ENCODE results near the gene AP2A1. TPM values are rescaled to one million over a fixed set of nuclear protein-coding genes. Genes with fewer than 3 reads are reported as not detected.
A peak's percentile ranks its signal among the peaks of the same experiment; 100 is the strongest.

AP2A1 gene
- total and polyA plus RNA-seq, 9 of the 15 experiments (the other 6 are each of a cell fraction or from before 2014, with no cell fraction given) = 0.55 to 150 (median 31.9) TPM

DNA sequence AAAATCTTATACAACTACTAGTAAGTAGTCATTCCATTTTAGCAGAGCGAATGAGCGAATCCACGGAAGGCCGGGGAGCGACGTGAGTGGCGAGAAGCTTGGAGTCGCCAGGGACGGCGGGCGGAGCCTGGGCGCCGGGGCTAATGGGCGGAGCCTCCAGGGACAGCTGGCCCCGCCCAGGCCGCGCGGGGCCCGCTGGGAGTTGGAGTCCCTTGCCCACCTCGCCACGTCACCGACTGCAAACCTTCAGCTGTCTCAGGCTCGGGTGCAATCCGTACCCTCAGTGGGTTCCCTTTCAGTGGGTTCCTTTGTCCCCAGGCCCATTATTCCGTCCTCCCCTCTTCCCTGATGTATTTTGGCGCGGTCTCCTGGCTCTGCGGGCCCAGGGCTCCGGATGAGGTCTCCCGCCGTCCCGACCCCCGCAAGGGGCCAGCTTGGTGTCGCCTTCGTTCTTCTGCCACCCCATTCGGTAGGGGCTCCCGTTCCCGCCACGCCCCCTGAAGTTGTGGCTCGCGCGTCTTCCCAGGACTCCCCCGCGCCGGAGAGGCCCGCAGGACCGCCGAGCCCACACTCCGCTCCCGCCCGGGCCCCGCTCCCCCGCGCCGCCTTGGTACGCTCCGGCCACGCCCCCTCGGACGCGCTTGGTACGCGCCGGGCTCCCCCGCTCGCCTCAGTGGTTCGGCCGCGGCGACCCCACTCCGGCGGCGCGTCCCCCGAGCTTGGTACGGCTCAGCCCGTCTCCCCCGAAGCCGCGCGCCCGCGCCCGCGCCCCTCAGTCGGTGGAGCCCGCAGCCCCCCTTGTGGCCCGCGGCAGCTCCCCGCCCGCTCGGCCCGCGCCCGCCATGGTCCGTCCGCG is 83.9 kb downstream of the AP2A1 start, which contains the start of gene PTOV1 (continued):
- TF ChIP-seq ELF1 (tag; IDR thresholded peaks at IDR 0.05) = no peak
- no peak for TF ChIP-seq GATA2 (CRISPR knock-in tag; IDR thresholded peaks at IDR 0.05)

DNA sequence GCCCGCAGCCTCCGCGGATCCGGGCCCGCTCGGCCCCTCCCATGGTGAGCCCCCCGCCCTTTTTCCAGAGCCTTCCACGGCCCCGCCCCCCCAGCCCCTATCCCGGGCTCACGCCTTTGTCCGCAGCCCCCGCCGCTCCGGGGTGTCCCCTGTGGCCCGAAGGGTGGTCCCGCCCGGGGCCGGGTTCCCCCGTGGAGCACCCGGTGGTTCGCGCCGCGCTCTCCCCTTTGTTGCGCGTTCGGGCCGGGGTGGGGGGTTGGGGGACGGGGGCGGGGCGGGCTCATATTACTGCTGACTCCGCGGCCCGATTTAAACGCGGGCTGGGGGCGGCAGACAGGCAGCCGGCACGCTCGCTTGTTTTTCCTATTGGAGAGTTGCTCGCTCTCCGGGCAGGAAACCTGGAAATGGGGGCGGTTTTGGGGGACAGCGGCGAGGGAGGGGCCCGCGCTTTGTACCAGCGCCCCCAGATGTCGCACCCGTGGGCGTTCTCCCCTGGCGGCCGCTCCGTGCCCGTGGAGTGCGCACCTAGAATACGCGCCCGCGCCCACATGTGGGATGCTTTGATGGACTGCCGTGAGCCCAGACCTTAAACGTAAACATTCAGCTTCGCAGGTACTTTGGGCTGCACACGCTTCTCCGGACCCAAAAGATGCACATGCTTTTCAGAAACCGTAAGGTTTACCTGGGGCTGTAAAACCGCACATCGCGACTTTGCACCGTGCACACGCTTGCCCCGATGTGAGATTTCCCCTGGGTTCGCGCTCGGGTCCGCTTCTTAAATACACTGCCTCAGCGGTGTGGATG is 84.9 kb downstream of the AP2A1 start:
- peak overlapping the region; percentile 97; the same call in 1 of the 2 replicates for H2AFZ ChIP-seq (ENCODE audit: low read depth, low read length)
- CTCF ChIA-PET (ENCODE audit: low intra/inter-chr PET ratio) = no interaction called here
- 0 out of 2 replicates have a peak, but pooled peaks cover 6% of the 10 kb centered on the region for H3K9me3 ChIP-seq (replicated peaks; ENCODE audit: control insufficient read depth, insufficient read depth, low read depth, low read length)
- peaks cover 39 to 70% of the 10 kb centered on the region in 2 experiments for H3K4me1 ChIP-seq (replicated peaks in 1 of 2; ENCODE audit: control insufficient read depth in 2 of 2, insufficient read depth in 2 of 2, low read length in 2 of 2)
- H3K27ac ChIP-seq (ENCODE audit: extremely low read depth, low read depth, low read length) = peak overlapping the region; percentile 100
- H3K9ac ChIP-seq (ENCODE audit: insufficient read depth in 1 of 2, low read depth in 2 of 2, low read length in 2 of 2) = peak overlapping the region; percentile 97 to 99
- DNase-seq (ENCODE audit: extremely low read depth in 1 of 4, low spot score in 3 of 4) = peak; percentile 55 to 89 (median 77)
- intact Hi-C loops (cut with micrococcal nuclease) = no loop called here
- FAIRE-seq = no peak
- peaks cover 16% of the 10 kb centered on the region for H4K20me1 ChIP-seq (replicated peaks; ENCODE audit: control insufficient read depth, insufficient read depth, low read length)
- no TSS peak for BruUV-seq (replicated peaks)
- H3K9me1 ChIP-seq (ENCODE audit: control insufficient read depth, insufficient read depth, low read length) = peaks cover 11% of the 10 kb centered on the region
- H3K27me3 ChIP-seq (ENCODE audit: control insufficient read depth in 2 of 2, insufficient read depth in 2 of 2, low read length in 2 of 2) = no peaks in the 10 kb centered on the region
- H3K4me2 ChIP-seq (ENCODE audit: insufficient read depth, low read length) = peak overlapping the region; percentile 92
- POLR2A ChIA-PET = interaction anchor here (1.0 to 1.7 kb wide), 4 partner anchors 9 to 22 kb away, joined by 5 to 6 read pairs (median 5); no protein-coding TSS in a partner anchor
- 5% methylated on average over 39 of the region's 78 CpGs for WGBS (ENCODE audit: insufficient coverage, low coverage, missing lambda C conversion rate)
- in situ Hi-C loops (cut with MboI) = no loop called here
- H3K79me2 ChIP-seq (ENCODE audit: control insufficient read depth, insufficient read depth, low read length) = peaks cover 54% of the 10 kb centered on the region
- peak overlapping the region; percentile 87 for H3K4me3 ChIP-seq
- H3K36me3 ChIP-seq (ENCODE audit: control insufficient read depth, insufficient read depth, low read length) = peaks cover 42% of the 10 kb centered on the region
- no peak for ATAC-seq
- TF ChIP-seq CXXC5 (CRISPR knock-in tag; IDR thresholded peaks at IDR 0.05) (peak; percentile 7; the same call in 1 of the 2 replicates), KDM1A (IDR thresholded peaks at IDR 0.05) (no peak), ZBTB33 (CRISPR knock-in tag; IDR thresholded peaks at IDR 0.05) (0 out of 2 replicates have a peak, but pooled peaks have one; percentile 12), MNT (conservative IDR thresholded peaks at IDR 0.05) (peak in 1 of 2 experiments; percentile 41; a peak in 1 of 4 replicates), PRDM10 (IDR thresholded peaks at IDR 0.05; ENCODE audit: partially characterized antibody) (peak; percentile 57)
- TF ChIP-seq, protein P1, sequence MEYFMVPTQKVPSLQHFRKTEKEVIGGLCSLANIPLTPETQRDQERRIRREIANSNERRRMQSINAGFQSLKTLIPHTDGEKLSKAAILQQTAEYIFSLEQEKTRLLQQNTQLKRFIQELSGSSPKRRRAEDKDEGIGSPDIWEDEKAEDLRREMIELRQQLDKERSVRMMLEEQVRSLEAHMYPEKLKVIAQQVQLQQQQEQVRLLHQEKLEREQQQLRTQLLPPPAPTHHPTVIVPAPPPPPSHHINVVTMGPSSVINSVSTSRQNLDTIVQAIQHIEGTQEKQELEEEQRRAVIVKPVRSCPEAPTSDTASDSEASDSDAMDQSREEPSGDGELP (CRISPR knock-in tag; IDR thresholded peaks at IDR 0.05; ENCODE audit: borderline replicate concordance) = peak; percentile 18; the same call in 1 of the 2 replicates
